GM21737 (cell line): ENCODE results near the gene GPHN.
"Not testable (repeated sequence)": the region's sequence is repeated elsewhere in the genome, so short reads cannot be mapped to it uniquely, and the experiment has no call there.

ENCODE experiments used
- ATAC-seq: cut with Tn5 transposase; IDR thresholded peaks from one replicate; pipeline ENCODE4 v1.9.1; 2021; ENCODE audit warnings: mild to moderate bottlenecking, moderate library complexity; ENCODE audit not compliant: unreplicated experiment

GPHN gene

GRCh38 chr14:66501592-66501991 lies 6.4 kb upstream of the GPHN start:
- ATAC-seq = no peak

- not testable (repeated sequence) for ATAC-seq
These were observed 5.1 kb upstream of the GPHN start for GRCh38 chr14:66502836-66503235.

GRCh38 chr14:66503532-66503931 lies 4.4 kb upstream of the GPHN start:
- no peak for ATAC-seq

- ATAC-seq = peak; percentile 10
These were observed 696 bp upstream of the GPHN start for GRCh38 chr14:66507181-66507721.

GRCh38 chr14:66508547-66508845 lies 549 bp downstream of the GPHN start:
- ATAC-seq = no peak

- peak; percentile 28 for ATAC-seq
These were observed 1.1 kb downstream of the GPHN start for GRCh38 chr14:66508846-66509621.

- ATAC-seq = no peak
These were observed 1.9 kb downstream of the GPHN start for GRCh38 chr14:66509874-66510273.

- no peak for ATAC-seq
These were observed 3.9 kb downstream of the GPHN start for GRCh38 chr14:66511849-66512248.

GRCh38 chr14:66514213-66514612 lies 6.3 kb downstream of the GPHN start:
- no peak for ATAC-seq

GRCh38 chr14:66530526-66530925 lies 22.6 kb downstream of the GPHN start:
- ATAC-seq = no peak

- ATAC-seq = no peak
These were observed 31.1 kb downstream of the GPHN start for GRCh38 chr14:66539034-66539433.

- no peak for ATAC-seq
These were observed 32.1 kb downstream of the GPHN start for GRCh38 chr14:66540038-66540437.

GRCh38 chr14:66541627-66542026 lies 33.7 kb downstream of the GPHN start:
- no peak for ATAC-seq

GRCh38 chr14:66543996-66544395 lies 36.0 kb downstream of the GPHN start:
- no peak for ATAC-seq

GRCh38 chr14:66545191-66545590 lies 37.2 kb downstream of the GPHN start:
- ATAC-seq = not testable (repeated sequence)

- not testable (repeated sequence) for ATAC-seq
These were observed 37.8 kb downstream of the GPHN start for GRCh38 chr14:66545751-66546150.

- ATAC-seq = no peak
These were observed 55.8 kb downstream of the GPHN start for GRCh38 chr14:66563731-66564130.

- no peak for ATAC-seq
These were observed 60.3 kb downstream of the GPHN start for GRCh38 chr14:66568220-66568619.

- no peak for ATAC-seq
These were observed 64.9 kb downstream of the GPHN start for GRCh38 chr14:66572826-66573225.

- no peak for ATAC-seq
These were observed 67.1 kb downstream of the GPHN start for GRCh38 chr14:66575014-66575413.

- no peak for ATAC-seq
These were observed 68.0 kb downstream of the GPHN start for GRCh38 chr14:66575939-66576338.

- ATAC-seq = not testable (repeated sequence)
These were observed 79.8 kb downstream of the GPHN start for GRCh38 chr14:66587753-66588152.

- ATAC-seq = no peak
These were observed 87.4 kb downstream of the GPHN start for GRCh38 chr14:66595394-66595793.
